Stimulated activated CD4-positive, alpha-beta T cell treated with anti-CD3 and anti-CD28 coated beads, Interleukin-1b, Interleukin-23, amount 100 ng/mL, for 24 hours (primary cell): ENCODE measurements around the gene REC8.
A peak's percentile ranks its signal among the peaks of the same experiment; 100 is the strongest.

Experiments used
- DNase-seq, 4 experiments: peaks; one replicate each; pipeline ENCODE4 v3.0.0-alpha.2; 2020; ENCODE audit warnings: low read depth in 4 of 4, low spot score in 1 of 4

The REC8 gene

GRCh38 chr14:24156840-24157239 lies 15.0 kb upstream of the REC8 start:
- DNase-seq: no peak

GRCh38 chr14:24157331-24157730 lies 14.5 kb upstream of the REC8 start:
- no peak for DNase-seq

GRCh38 chr14:24159777-24160498 lies 11.9 kb upstream of the REC8 start:
- no peak for DNase-seq

DNA sequence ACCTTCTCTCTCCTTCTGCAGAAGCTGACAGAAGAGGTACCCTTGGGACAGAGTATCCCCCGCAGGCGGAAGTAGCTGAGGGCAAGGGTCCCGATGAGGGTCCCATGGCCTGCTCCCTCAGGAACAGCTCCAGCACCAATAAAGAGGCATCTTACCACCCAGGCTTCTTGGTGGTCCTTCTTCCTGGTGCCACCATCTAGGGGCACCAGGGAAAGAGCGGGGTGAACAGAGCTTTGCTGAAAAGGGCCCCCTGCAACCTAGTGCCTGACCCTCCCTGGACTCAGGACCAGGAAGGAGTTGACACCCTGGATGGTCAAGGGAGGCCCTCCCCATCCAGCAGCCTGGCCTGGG lies 11.4 kb upstream of the REC8 start:
- no peak for DNase-seq

DNA sequence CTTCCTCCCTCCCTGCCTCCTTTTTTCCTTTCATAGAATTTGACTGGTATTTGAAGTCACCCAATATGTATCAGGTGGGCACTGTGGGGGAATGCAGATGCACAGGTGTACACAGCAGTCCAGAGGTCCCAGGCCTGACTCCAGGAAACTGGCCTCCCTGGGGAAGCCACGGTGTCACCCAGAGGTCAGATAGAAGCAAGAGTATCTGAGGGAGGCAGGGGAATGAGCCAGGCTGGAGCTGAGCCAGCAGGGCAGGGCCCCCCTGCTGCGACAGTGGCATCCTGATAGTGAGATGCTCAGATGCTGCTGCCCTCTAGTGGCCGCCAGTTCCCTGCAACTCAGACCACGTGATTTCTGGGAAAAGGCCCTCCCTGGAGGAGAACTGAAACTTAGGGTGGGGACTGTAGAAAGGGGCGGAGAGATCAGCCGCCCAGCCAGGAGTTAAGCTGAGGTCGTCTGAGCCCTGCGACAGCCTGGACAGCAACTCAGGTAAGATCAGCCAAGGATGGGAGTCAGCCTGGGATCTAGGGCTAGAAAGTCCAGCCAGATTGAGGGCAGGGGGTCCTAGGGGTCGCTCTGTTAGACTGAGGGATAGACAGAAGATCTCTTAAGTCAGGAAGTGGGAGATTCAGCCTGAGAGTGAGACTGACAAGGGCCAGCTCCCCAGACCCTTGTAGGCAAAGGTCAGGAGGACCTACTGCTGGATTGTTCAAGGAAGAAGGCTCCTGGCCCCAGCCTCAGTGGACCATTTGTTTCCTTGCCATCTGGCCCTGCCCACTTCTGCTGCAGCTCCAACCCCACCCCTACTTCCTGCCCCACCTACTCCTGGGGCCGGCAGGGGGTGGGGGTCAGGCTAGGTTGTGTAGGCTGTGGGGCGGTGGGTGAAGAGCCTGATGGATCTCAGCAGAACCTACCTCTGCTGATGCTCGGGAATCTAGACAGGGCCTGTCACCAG lies 10.8 kb upstream of the REC8 start, which contains the start of gene IRF9:
IRF9 (plus strand) TSS at position 416 of the 955 bp plus-strand sequence. CDS start 880 bp downstream, outside the sequence.
- peak; percentile 96 to 100 (median 98) for DNase-seq

GRCh38 chr14:24162093-24162492 lies 9.8 kb upstream of the REC8 start:
- DNase-seq: no peak

- no peak for DNase-seq
Observed at GRCh38 chr14:24164518-24164991, 7.3 kb upstream of the REC8 start.

DNA sequence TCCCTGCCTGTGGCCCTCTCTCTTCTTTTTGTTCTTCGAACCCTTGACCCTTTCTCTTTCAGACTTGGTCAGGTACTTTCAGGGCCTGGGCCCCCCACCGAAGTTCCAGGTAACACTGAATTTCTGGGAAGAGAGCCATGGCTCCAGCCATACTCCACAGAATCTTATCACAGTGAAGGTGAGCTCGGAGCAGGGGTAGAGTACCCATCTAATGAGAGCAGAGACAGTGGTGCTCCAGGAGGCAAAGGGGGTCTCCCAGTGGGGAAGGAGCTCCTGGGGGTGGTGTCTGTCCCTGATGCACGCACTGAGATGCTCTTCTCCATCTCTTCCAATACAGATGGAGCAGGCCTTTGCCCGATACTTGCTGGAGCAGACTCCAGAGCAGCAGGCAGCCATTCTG lies 6.1 kb upstream of the REC8 start:
- no peak for DNase-seq

GRCh38 chr14:24167469-24168114 lies 4.3 kb upstream of the REC8 start:
- no peak for DNase-seq

DNA sequence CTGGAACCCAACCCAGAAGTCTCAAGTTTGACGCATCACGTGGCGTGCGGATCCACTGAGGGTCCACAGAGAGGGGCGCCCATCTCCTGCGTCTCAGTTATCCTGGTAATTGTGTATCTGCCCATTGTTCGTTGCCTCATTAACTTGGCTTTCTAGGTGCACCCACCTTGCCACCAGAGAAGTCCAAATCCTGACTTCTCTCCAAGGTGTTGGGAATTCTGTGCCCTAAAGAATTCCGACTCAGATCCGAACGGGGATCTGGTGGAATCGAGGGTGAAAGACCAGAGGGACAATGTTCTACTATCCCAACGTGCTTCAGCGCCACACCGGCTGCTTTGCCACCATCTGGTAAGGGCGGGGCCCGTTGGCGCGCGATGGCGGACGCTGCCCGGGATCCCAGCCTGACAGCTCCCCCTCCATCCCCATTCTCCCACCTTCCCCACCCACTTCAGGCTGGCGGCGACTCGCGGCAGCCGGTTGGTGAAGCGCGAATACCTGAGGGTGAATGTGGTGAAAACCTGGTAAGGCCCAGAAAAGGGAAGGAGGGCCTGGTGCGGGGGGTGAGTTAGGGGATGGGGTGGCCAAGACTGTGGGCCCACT lies 481 bp downstream of the REC8 start:
- no peak for DNase-seq

GRCh38 chr14:24172871-24173281 lies 996 bp downstream of the REC8 start:
- no peak for DNase-seq

GRCh38 chr14:24176599-24176998 lies 4.7 kb downstream of the REC8 start:
- DNase-seq: no peak

- DNase-seq: no peak
Observed at GRCh38 chr14:24177041-24177825, 5.4 kb downstream of the REC8 start.

DNA sequence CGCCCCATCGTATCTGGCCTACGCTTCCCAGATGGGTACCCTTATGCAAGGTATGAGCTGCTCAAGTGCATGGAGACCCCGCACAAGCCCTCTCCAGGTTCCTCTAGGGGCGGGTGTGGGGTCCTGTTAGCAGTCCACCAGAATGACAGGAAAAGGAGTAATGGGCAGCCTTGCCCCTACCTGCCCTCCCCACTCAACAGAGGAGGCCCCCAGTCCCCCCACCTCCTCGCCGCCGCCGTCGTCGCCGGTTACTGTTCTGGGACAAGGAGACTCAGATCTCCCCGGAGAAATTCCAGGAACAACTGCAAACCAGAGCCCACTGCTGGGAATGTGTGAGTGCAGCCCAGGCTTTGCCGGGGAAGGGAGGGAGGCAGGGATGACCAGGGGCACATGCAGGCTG lies 6.0 kb downstream of the REC8 start:
- DNase-seq: no peak

GRCh38 chr14:24178399-24179178 lies 6.7 kb downstream of the REC8 start:
- no peak for DNase-seq

DNA sequence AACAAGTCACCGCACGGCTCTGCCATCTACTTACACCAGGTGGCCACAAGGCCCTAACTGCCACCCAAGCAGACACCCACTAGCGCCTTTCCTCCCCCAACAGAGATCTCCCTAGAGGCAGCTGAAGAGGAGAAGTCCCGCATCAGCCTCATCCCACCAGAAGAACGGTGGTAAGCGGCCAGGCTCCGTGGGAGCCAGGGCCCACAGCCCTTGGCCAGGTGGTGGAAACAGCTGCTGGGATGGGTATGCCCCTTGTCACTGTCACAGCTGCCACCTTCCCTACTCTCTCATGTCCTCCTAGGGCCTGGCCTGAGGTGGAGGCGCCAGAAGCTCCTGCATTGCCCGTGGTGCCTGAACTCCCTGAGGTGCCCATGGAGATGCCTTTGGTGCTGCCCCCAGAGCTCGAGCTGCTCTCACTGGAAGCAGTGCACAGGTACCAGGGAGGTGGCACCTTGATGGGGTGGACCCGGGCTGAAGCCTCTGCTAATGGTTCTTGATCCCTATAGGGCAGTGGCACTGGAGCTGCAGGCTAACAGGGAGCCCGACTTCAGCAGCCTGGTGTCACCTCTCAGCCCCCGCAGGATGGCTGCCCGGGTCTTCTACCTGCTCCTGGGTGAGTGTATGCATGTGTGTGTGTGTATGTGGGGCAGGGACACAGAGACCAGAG lies 7.5 kb downstream of the REC8 start:
- DNase-seq: no peak

DNA sequence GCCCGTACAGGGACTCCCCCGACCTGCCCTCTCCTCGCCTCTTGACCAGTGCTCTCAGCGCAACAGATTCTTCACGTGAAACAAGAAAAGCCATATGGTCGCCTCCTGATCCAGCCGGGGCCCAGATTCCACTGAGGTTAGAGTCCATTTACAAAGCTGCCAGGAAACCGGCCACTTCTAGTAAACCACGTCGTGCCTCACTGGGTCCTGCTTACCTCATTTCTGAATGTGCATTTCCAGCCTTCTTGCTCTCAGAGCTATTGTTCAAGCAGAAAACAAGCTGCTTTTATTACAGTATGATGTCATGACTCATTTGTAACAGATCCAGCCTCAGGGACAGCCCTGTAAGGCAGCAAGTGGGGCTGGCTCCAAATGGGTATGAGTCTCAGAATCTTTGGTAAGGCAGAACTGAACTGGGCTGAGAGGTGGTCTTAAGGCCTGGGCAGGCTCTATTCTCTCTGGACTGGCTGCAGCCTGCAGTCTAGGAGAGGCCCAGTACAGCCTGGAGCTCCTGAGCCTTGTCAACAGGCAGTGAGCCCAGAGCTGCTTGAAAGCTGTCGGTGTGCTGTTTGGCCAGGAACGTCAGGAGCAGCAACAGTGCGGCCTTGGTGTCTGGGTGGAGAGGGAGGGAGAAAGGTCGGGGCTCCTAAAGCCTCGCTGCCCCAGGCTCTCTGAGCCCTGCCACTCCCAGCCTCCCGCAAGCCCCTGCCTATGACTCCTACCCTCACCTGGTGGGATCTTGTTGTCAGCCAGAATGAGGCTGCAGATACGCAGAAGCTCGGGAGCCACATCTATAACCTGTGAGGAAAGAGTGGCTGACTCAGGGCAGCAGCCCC lies 8.3 kb downstream of the REC8 start:
- no peak for DNase-seq

DNA sequence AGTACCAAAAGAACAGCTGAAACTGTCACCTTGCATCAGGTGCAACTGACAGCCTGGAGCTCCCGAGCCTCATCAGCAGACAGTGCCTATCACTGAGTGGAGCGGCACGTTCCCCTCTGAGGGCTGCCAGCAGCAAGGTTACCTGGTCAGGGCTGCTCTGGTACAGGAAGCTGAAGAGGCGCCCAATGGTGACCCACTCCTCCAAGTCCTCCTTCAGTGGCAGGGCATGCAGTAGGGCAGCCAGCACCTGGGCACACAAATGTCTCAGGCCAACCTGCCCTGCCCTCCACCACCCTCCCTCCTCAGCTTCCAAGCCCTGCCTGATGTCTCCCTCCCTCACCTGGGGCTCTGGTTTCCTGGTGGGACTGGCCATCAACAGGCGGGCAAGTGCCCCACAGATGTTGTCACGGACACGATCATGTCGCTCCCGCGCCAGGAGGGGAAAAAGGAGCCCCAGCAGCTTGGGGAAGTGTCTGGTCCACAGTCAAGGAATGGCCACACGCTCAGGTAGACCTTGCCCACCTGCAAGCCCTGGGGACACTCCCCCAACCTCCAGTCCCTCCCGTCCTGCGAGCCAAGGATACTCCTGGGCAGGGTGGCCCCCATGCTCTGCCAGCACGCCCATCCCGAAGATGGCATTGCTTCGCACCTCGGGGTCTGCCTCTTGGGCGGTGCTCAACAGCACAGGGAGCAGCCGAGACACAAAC lies 9.6 kb downstream of the REC8 start:
- DNase-seq: no peak
